WERI-Rb-1 (cell line): ENCODE data around the gene APBB1IP.

Experiments
- DNase-seq: peaks from one replicate; pipeline ENCODE4 v3.0.0-alpha.2; 2020
- H3K27ac ChIP-seq: fragments of 250-450 bp; sonication (Bioruptor Pico); 2 replicates; pipeline ENCODE4 v1.5.1; 2020; ENCODE audit warnings: mild to moderate bottlenecking, moderate library complexity
- H3K27me3 ChIP-seq: fragments of 250-450 bp; sonication (Bioruptor Pico); 2 replicates; pipeline ENCODE4 v1.5.1; 2021; ENCODE audit warnings: mild to moderate bottlenecking, low read depth, moderate library complexity; ENCODE audit not compliant: insufficient read depth, severe bottlenecking
- H3K36me3 ChIP-seq: fragments of 250-450 bp; sonication (Bioruptor Pico); 2 replicates; pipeline ENCODE4 v1.5.1; 2020; ENCODE audit warnings: mild to moderate bottlenecking, moderate library complexity
- H3K4me3 ChIP-seq: 2 replicates; pipeline ENCODE4 v1.5.1; 2011; ENCODE audit warnings: low read depth, mild to moderate bottlenecking, control low read depth, low read length
- H3K9me3 ChIP-seq: fragments of 250-450 bp; sonication (Bioruptor Pico); 2 replicates; pipeline ENCODE4 v1.5.1; 2021; ENCODE audit warnings: mild to moderate bottlenecking, moderate library complexity; ENCODE audit not compliant: severe bottlenecking
- CTCF ChIP-seq: IDR thresholded peaks from 2 replicates; pipeline ENCODE4 v1.5.1; 2011; ENCODE audit warnings: low read depth, mild to moderate bottlenecking, control low read depth, inconsistent platforms, low read length

APBB1IP gene

GRCh38 chr10:26534384-26534783 is 96.2 kb downstream of the APBB1IP start:
- no peaks in the 10 kb centered on the region for H3K36me3 ChIP-seq
- no peak overlapping the region for H3K4me3 ChIP-seq
- no peaks in the 10 kb centered on the region for H3K9me3 ChIP-seq
- H3K27me3 ChIP-seq, result no peaks in the 10 kb centered on the region
- no peak for TF ChIP-seq CTCF
- DNase-seq, result no peak
- no peak overlapping the region for H3K27ac ChIP-seq

GRCh38 chr10:26540601-26541000 is 102.5 kb downstream of the APBB1IP start:
- no peak for TF ChIP-seq CTCF
- Histone ChIP-seq H3K4me3 (no peak overlapping the region), H3K27ac (no peak overlapping the region), H3K9me3 (no peaks in the 10 kb centered on the region), H3K27me3 (no peaks in the 10 kb centered on the region), H3K36me3 (no peaks in the 10 kb centered on the region)
- DNase-seq, result no peak

- Histone ChIP-seq H3K4me3 (no peak overlapping the region), H3K9me3 (no peaks in the 10 kb centered on the region), H3K27me3 (no peaks in the 10 kb centered on the region), H3K27ac (no peak overlapping the region), H3K36me3 (no peaks in the 10 kb centered on the region)
- no peak for DNase-seq
- no peak for TF ChIP-seq CTCF
Measured at GRCh38 chr10:26543567-26544306, 105.6 kb downstream of the APBB1IP start.

- Histone ChIP-seq H3K36me3 (no peaks in the 10 kb centered on the region), H3K27ac (no peak overlapping the region), H3K4me3 (no peak overlapping the region), H3K9me3 (no peaks in the 10 kb centered on the region), H3K27me3 (no peaks in the 10 kb centered on the region)
- no peak for TF ChIP-seq CTCF
- DNase-seq, result no peak
Measured at GRCh38 chr10:26544932-26545331, 106.8 kb downstream of the APBB1IP start.

GRCh38 chr10:26550774-26551526 is 112.8 kb downstream of the APBB1IP start:
- no peak for DNase-seq
- Histone ChIP-seq H3K27ac (no peak overlapping the region), H3K4me3 (no peak overlapping the region), H3K36me3 (no peaks in the 10 kb centered on the region), H3K9me3 (no peaks in the 10 kb centered on the region), H3K27me3 (no peaks in the 10 kb centered on the region)
- TF ChIP-seq CTCF, result no peak
